ENCODE data around the gene TRPM6.

The TRPM6 gene

GRCh38 chr9:74742191-74742790 lies 145.4 kb downstream of the TRPM6 start:
- DNase-seq (ENCODE audit: low read depth, low spot score) = no peak
- H3K4me3 ChIP-seq (ENCODE audit: low read length) = no peak overlapping the region

GRCh38 chr9:74736646-74737045 lies 151.1 kb downstream of the TRPM6 start:
- H3K4me3 ChIP-seq (ENCODE audit: low read length) = no peak overlapping the region
- no peak for DNase-seq (ENCODE audit: low read depth, low spot score)

- no peak overlapping the region for H3K4me3 ChIP-seq (ENCODE audit: low read length)
- no peak for DNase-seq (ENCODE audit: low read depth, low spot score)
These were observed 152.0 kb downstream of the TRPM6 start for GRCh38 chr9:74735761-74736160.

GRCh38 chr9:74729136-74729695 lies 158.5 kb downstream of the TRPM6 start:
- DNase-seq (ENCODE audit: low read depth, low spot score) = no peak
- H3K4me3 ChIP-seq (ENCODE audit: low read length) = no peak overlapping the region

GRCh38 chr9:74728176-74728575 lies 159.5 kb downstream of the TRPM6 start:
- DNase-seq (ENCODE audit: low read depth, low spot score) = no peak
- no peak overlapping the region for H3K4me3 ChIP-seq (ENCODE audit: low read length)

- DNase-seq (ENCODE audit: low read depth, low spot score) = no peak
These were observed 161.1 kb downstream of the TRPM6 start for GRCh38 chr9:74726581-74726980.

GRCh38 chr9:74724317-74724716 lies 163.4 kb downstream of the TRPM6 start:
- no peak overlapping the region for H3K4me3 ChIP-seq (ENCODE audit: low read length)
- DNase-seq (ENCODE audit: low read depth, low spot score) = no peak

More at GRCh38 chr9:74726581-74726980, 161.1 kb downstream of the TRPM6 start:
- no peak overlapping the region for H3K4me3 ChIP-seq (ENCODE audit: low read length)

- no peak for DNase-seq (ENCODE audit: low read depth, low spot score)
- no peak overlapping the region for H3K4me3 ChIP-seq (ENCODE audit: low read length)
These were observed 165.7 kb downstream of the TRPM6 start for GRCh38 chr9:74721696-74722660.

- H3K4me3 ChIP-seq (ENCODE audit: low read length) = no peak overlapping the region
These were observed 168.4 kb downstream of the TRPM6 start for GRCh38 chr9:74719306-74719705.

GRCh38 chr9:74718709-74719108 lies 169.0 kb downstream of the TRPM6 start:
- no peak for DNase-seq (ENCODE audit: low read depth, low spot score)
- H3K4me3 ChIP-seq (ENCODE audit: low read length) = no peak overlapping the region

More at GRCh38 chr9:74719306-74719705, 168.4 kb downstream of the TRPM6 start:
- DNase-seq (ENCODE audit: low read depth, low spot score) = no peak

- H3K4me3 ChIP-seq (ENCODE audit: low read length) = no peak overlapping the region
- DNase-seq (ENCODE audit: low read depth, low spot score) = no peak
These were observed 176.4 kb downstream of the TRPM6 start for GRCh38 chr9:74711341-74711740.

GRCh38 chr9:74697535-74697934 lies 190.2 kb downstream of the TRPM6 start:
- no peak for DNase-seq (ENCODE audit: low read depth, low spot score)
- no peak overlapping the region for H3K4me3 ChIP-seq (ENCODE audit: low read length)

GRCh38 chr9:74696520-74696919 lies 191.2 kb downstream of the TRPM6 start:
- no peak overlapping the region for H3K4me3 ChIP-seq (ENCODE audit: low read length)
- peak; percentile 3 for DNase-seq (ENCODE audit: low read depth, low spot score)

GRCh38 chr9:74691058-74691457 lies 196.7 kb downstream of the TRPM6 start:
- no peak overlapping the region for H3K4me3 ChIP-seq (ENCODE audit: low read length)
- DNase-seq (ENCODE audit: low read depth, low spot score) = no peak

GRCh38 chr9:74683322-74683721 lies 204.4 kb downstream of the TRPM6 start:
- H3K4me3 ChIP-seq (ENCODE audit: low read length) = no peak overlapping the region
- DNase-seq (ENCODE audit: low read depth, low spot score) = no peak

GRCh38 chr9:74681906-74682305 lies 205.8 kb downstream of the TRPM6 start:
- DNase-seq (ENCODE audit: low read depth, low spot score) = no peak
- no peak overlapping the region for H3K4me3 ChIP-seq (ENCODE audit: low read length)

- no peak for DNase-seq (ENCODE audit: low read depth, low spot score)
- H3K4me3 ChIP-seq (ENCODE audit: low read length) = no peak overlapping the region
These were observed 213.6 kb downstream of the TRPM6 start for GRCh38 chr9:74674077-74674476.
